Measurements from ENCODE around the gene SEMA3E. TPM values are rescaled to one million over a fixed set of nuclear protein-coding genes. Genes with fewer than 3 reads are reported as not detected.
"Not testable (repeated sequence)": the region's sequence is repeated elsewhere in the genome, so short reads cannot be mapped to it uniquely, and the experiment has no call there.

The SEMA3E gene
- total and polyA plus RNA-seq, 8 donors, result 0.19 to 9.2 (median 0.93) TPM; not detected in 1

GRCh38 chr7:83562289-83562688, 86.7 kb downstream of the SEMA3E start:
- Histone ChIP-seq H3K9me3 (no peaks in the 10 kb centered on the region), H3K4me1 (peaks cover 0 to 8% (median 0%) of the 10 kb centered on the region in 4 donors), H3K27ac (no peak overlapping the region), H3K36me3 (no peaks in the 10 kb centered on the region), H3K4me3 (no peak overlapping the region), H3K27me3 (no peaks in the 10 kb centered on the region)
- TF ChIP-seq POLR2A (IDR thresholded peaks at IDR 0.05), result no peak
- TF ChIP-seq EP300 (IDR thresholded peaks at IDR 0.05), result no peak
- TF ChIP-seq CTCF (IDR thresholded peaks at IDR 0.05), result no peak
- 93 to 98% (median 96%) methylated on average over 1 of the region's 1 CpG for WGBS, 5 donors
- no peak for DNase-seq
- intact Hi-C loops (cut with DNase I; ENCODE audit: low total_unique reads), result no loop called here

DNA sequence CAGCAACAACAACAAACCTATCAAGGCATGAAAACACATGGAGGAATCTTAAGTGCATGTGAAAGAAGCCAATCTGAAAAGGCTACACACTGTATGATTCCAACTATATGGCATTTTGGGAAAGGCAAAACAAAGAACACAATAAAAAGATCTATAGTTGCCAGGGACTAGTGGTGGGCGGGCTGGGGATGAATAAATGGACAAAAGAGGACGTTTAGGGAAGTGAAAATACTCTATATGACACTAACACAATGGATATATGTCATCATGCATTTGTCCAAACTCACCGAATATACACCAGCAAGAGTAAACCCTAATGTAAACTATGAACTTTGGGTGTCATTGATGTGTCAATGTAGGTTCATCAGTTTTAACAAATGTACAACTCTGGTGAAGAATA, 89.1 kb downstream of the SEMA3E start:
- no peak for TF ChIP-seq POLR2A (IDR thresholded peaks at IDR 0.05)
- TF ChIP-seq CTCF (IDR thresholded peaks at IDR 0.05), result no peak
- no peak for TF ChIP-seq EP300 (IDR thresholded peaks at IDR 0.05)
- TF ChIP-seq POLR2AphosphoS5 (IDR thresholded peaks at IDR 0.05), result no peak
- no peaks in the 10 kb centered on the region for H3K27me3 ChIP-seq
- H3K36me3 ChIP-seq, result no peaks in the 10 kb centered on the region
- no peaks in the 10 kb centered on the region for H3K9me3 ChIP-seq
- intact Hi-C loops (cut with DNase I; ENCODE audit: low total_unique reads), result no loop called here
- DNase-seq, result no peak
- no peak overlapping the region for H3K27ac ChIP-seq
- no peak overlapping the region for H3K4me3 ChIP-seq
- peaks cover 0 to 8% (median 0%) of the 10 kb centered on the region in 4 donors for H3K4me1 ChIP-seq
- 75 to 82% (median 78%) methylated on average over 3 of the region's 3 CpGs for WGBS, 5 donors

DNA sequence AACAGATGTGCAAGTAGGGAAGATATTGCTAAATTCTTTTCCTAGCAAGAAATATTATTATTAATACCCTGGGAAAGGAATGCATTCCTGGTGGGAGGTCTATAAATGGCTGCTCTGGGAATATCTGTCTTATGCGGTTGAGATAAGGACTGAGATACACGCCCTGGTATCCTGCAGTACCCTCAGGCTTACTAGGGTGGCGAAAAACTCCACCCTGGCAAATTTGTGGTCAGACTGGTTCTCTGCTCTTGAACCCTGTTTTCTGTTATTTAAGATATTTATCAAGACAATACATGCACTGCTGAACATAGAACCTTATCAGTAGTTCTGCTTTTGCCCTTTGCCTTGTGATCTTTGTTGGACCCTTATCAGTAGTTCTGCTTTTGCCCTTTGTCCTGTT, 96.4 kb downstream of the SEMA3E start:
- H3K36me3 ChIP-seq, H3K27ac ChIP-seq, DNase-seq: not testable (repeated sequence)

DNA sequence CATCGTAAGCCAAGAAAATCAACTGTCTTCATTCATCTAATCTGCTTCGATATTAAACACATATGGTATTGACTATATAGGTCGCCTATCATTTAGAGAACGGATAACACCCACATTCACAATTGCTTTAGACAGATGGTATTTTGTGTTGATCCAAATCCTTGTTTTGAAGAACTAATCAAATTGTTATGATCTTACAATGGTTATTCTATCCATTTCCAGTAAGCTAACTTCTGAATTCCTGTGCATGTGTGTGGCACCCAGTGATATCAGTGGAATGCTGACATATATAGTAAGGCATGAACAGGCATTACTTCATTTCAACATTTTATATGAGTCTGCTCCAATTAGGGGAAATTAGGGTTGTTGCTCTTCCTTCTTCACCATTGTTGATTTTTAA, 98.8 kb downstream of the SEMA3E start:
- intact Hi-C loops (cut with DNase I; ENCODE audit: low total_unique reads), result no loop called here
- H3K27ac ChIP-seq, result no peak overlapping the region
- TF ChIP-seq POLR2AphosphoS5 (IDR thresholded peaks at IDR 0.05) (no peak), EP300 (IDR thresholded peaks at IDR 0.05) (no peak), POLR2A (IDR thresholded peaks at IDR 0.05) (no peak), CTCF (IDR thresholded peaks at IDR 0.05) (no peak)

More for the DNA sequence above, 96.4 kb downstream of the SEMA3E start:
- H3K27me3 ChIP-seq; H3K9me3 ChIP-seq; H3K4me3 ChIP-seq; intact Hi-C loops (cut with DNase I; ENCODE audit: low total_unique reads): not testable (repeated sequence)
- H3K4me1 ChIP-seq, result peaks cover 0 to 13% (median 6%) of the 10 kb centered on the region in 4 donors
- WGBS, 5 donors, result 43 to 59% (median 56%) methylated on average over 3 of the region's 3 CpGs

GRCh38 chr7:83548250-83548649, 100.7 kb downstream of the SEMA3E start:
- no peak for DNase-seq
- H3K4me1 ChIP-seq, result peaks cover 0 to 13% (median 6%) of the 10 kb centered on the region in 4 donors
- intact Hi-C loops (cut with DNase I; ENCODE audit: low total_unique reads), result no loop called here
- no peaks in the 10 kb centered on the region for H3K36me3 ChIP-seq
- H3K4me3 ChIP-seq, result no peak overlapping the region
- H3K27me3 ChIP-seq, result no peaks in the 10 kb centered on the region
- peaks cover 0 to 10% (median 0%) of the 10 kb centered on the region in 4 donors for H3K9me3 ChIP-seq
- peak overlapping the region in 3 of 5 donors; percentile 23 to 61 (median 54) for H3K27ac ChIP-seq
- TF ChIP-seq EP300 (IDR thresholded peaks at IDR 0.05), result no peak
- TF ChIP-seq POLR2A (IDR thresholded peaks at IDR 0.05), result no peak
- no peak for TF ChIP-seq CTCF (IDR thresholded peaks at IDR 0.05)
- no peak for TF ChIP-seq POLR2AphosphoS5 (IDR thresholded peaks at IDR 0.05)
- WGBS, 5 donors, result 43 to 71% (median 49%) methylated on average over 1 of the region's 1 CpG

More for the DNA sequence above, 98.8 kb downstream of the SEMA3E start:
- no peaks in the 10 kb centered on the region for H3K27me3 ChIP-seq
- H3K36me3 ChIP-seq, result no peaks in the 10 kb centered on the region
- 89 to 96% (median 95%) methylated on average over 4 of the region's 4 CpGs for WGBS, 5 donors
- H3K4me3 ChIP-seq, result no peak overlapping the region
- peaks cover 0 to 13% (median 6%) of the 10 kb centered on the region in 4 donors for H3K4me1 ChIP-seq
- H3K9me3 ChIP-seq, result peaks cover 0 to 10% (median 0%) of the 10 kb centered on the region in 4 donors
- no peak for DNase-seq
